ENCODE results near the gene OSTC.
"Not testable (repeated sequence)": the region's sequence is repeated elsewhere in the genome, so short reads cannot be mapped to it uniquely, and the experiment has no call there.

Gene OSTC

GRCh38 chr4:108703370-108703769, 53.0 kb downstream of the OSTC start:
- no peak overlapping the region for H3K27ac ChIP-seq (ENCODE audit: low read depth, low read length)
- H3K4me1 ChIP-seq (ENCODE audit: control insufficient read depth, insufficient read depth, low read length) = no peaks in the 10 kb centered on the region
- H3K27me3 ChIP-seq (ENCODE audit: control insufficient read depth, insufficient read depth, low read length) = no peaks in the 10 kb centered on the region
- no peak overlapping the region for H3K9ac ChIP-seq (ENCODE audit: low read length)
- H3K4me3 ChIP-seq (ENCODE audit: low read length) = no peak overlapping the region
- no peaks in the 10 kb centered on the region for H3K36me3 ChIP-seq (ENCODE audit: control insufficient read depth, insufficient read depth, low read length)

- Histone ChIP-seq H3K36me3 (ENCODE audit: control insufficient read depth, insufficient read depth, low read length) (no peaks in the 10 kb centered on the region), H3K9ac (ENCODE audit: low read length) (no peak overlapping the region), H3K4me1 (ENCODE audit: control insufficient read depth, insufficient read depth, low read length) (no peaks in the 10 kb centered on the region), H3K27ac (ENCODE audit: low read depth, low read length) (no peak overlapping the region), H3K27me3 (ENCODE audit: control insufficient read depth, insufficient read depth, low read length) (no peaks in the 10 kb centered on the region), H3K4me3 (ENCODE audit: low read length) (no peak overlapping the region)
Observed at GRCh38 chr4:108703966-108704365, 53.6 kb downstream of the OSTC start.

GRCh38 chr4:108706289-108706688, 55.9 kb downstream of the OSTC start:
- H3K36me3 ChIP-seq (ENCODE audit: control insufficient read depth, insufficient read depth, low read length) = no peaks in the 10 kb centered on the region
- H3K4me1 ChIP-seq (ENCODE audit: control insufficient read depth, insufficient read depth, low read length) = no peaks in the 10 kb centered on the region
- H3K9ac ChIP-seq (ENCODE audit: low read length) = no peak overlapping the region
- no peak overlapping the region for H3K4me3 ChIP-seq (ENCODE audit: low read length)
- H3K27me3 ChIP-seq (ENCODE audit: control insufficient read depth, insufficient read depth, low read length) = no peaks in the 10 kb centered on the region
- no peak overlapping the region for H3K27ac ChIP-seq (ENCODE audit: low read depth, low read length)

- Histone ChIP-seq H3K27me3 (ENCODE audit: control insufficient read depth, insufficient read depth, low read length) (no peaks in the 10 kb centered on the region), H3K4me1 (ENCODE audit: control insufficient read depth, insufficient read depth, low read length) (no peaks in the 10 kb centered on the region), H3K36me3 (ENCODE audit: control insufficient read depth, insufficient read depth, low read length) (no peaks in the 10 kb centered on the region), H3K27ac (ENCODE audit: low read depth, low read length) (no peak overlapping the region), H3K9ac (ENCODE audit: low read length) (no peak overlapping the region), H3K4me3 (ENCODE audit: low read length) (no peak overlapping the region)
Observed at GRCh38 chr4:108709234-108709633, 58.8 kb downstream of the OSTC start.

DNA sequence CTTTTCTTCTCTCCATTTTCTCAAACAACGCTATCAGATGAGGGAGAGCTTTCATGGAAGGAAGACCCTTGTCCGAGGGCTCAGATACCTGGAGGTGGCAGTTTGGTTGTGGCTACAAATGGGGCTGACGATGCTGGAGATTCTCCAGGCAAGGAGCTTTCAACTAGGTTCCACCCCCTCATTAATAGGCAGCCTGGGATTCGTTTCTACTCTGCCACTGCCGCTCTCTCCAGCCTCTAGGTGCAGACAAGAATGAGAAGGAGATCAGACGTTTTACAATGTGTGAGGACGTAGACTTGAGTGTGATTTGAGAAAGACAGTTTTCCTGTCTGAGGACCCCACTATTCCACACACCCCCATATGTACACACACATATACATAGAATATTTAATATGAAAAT, 59.3 kb downstream of the OSTC start:
- H3K4me3 ChIP-seq (ENCODE audit: low read length) = no peak overlapping the region
- no peaks in the 10 kb centered on the region for H3K27me3 ChIP-seq (ENCODE audit: control insufficient read depth, insufficient read depth, low read length)
- H3K27ac ChIP-seq (ENCODE audit: low read depth, low read length) = no peak overlapping the region
- no peak overlapping the region for H3K9ac ChIP-seq (ENCODE audit: low read length)
- no peaks in the 10 kb centered on the region for H3K4me1 ChIP-seq (ENCODE audit: control insufficient read depth, insufficient read depth, low read length)
- no peaks in the 10 kb centered on the region for H3K36me3 ChIP-seq (ENCODE audit: control insufficient read depth, insufficient read depth, low read length)

DNA sequence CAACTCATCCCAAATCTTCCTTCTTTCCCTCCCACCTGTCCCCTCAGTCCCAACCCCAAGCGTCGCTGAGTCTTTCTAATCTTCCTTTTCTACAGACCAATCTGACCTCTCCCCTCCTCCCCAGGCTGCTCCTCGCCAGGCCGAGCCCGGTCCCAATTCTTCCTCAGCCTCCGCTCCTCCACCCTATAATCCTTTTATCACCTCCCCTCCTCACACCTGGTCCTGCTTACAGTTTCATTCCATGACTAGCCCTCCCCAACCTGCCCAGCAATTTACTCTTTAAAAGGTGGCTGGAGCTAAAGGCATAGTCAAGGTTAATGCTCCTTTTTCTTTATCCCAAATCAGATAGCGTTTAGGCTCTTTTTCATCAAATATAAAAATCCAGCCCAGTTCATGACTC, 60.2 kb downstream of the OSTC start:
- not testable (repeated sequence) for H3K27ac ChIP-seq (ENCODE audit: low read depth, low read length)

GRCh38 chr4:108714880-108715279, 64.5 kb downstream of the OSTC start:
- no peak overlapping the region for H3K4me3 ChIP-seq (ENCODE audit: low read length)
- H3K4me1 ChIP-seq (ENCODE audit: control insufficient read depth, insufficient read depth, low read length) = no peaks in the 10 kb centered on the region
- H3K9ac ChIP-seq (ENCODE audit: low read length) = no peak overlapping the region
- no peaks in the 10 kb centered on the region for H3K36me3 ChIP-seq (ENCODE audit: control insufficient read depth, insufficient read depth, low read length)
- no peak overlapping the region for H3K27ac ChIP-seq (ENCODE audit: low read depth, low read length)
- H3K27me3 ChIP-seq (ENCODE audit: control insufficient read depth, insufficient read depth, low read length) = no peaks in the 10 kb centered on the region

More for the DNA sequence above, 60.2 kb downstream of the OSTC start:
- not testable (repeated sequence) for H3K36me3 ChIP-seq (ENCODE audit: control insufficient read depth, insufficient read depth, low read length); H3K4me1 ChIP-seq (ENCODE audit: control insufficient read depth, insufficient read depth, low read length); H3K4me3 ChIP-seq (ENCODE audit: low read length); H3K9ac ChIP-seq (ENCODE audit: low read length); H3K27me3 ChIP-seq (ENCODE audit: control insufficient read depth, insufficient read depth, low read length)

GRCh38 chr4:108716340-108716739, 65.9 kb downstream of the OSTC start:
- Histone ChIP-seq H3K4me3 (ENCODE audit: low read length) (no peak overlapping the region), H3K36me3 (ENCODE audit: control insufficient read depth, insufficient read depth, low read length) (no peaks in the 10 kb centered on the region), H3K4me1 (ENCODE audit: control insufficient read depth, insufficient read depth, low read length) (no peaks in the 10 kb centered on the region), H3K27me3 (ENCODE audit: control insufficient read depth, insufficient read depth, low read length) (no peaks in the 10 kb centered on the region), H3K9ac (ENCODE audit: low read length) (no peak overlapping the region), H3K27ac (ENCODE audit: low read depth, low read length) (no peak overlapping the region)

- Histone ChIP-seq H3K27me3 (ENCODE audit: control insufficient read depth, insufficient read depth, low read length) (no peaks in the 10 kb centered on the region), H3K9ac (ENCODE audit: low read length) (no peak overlapping the region), H3K27ac (ENCODE audit: low read depth, low read length) (no peak overlapping the region), H3K4me1 (ENCODE audit: control insufficient read depth, insufficient read depth, low read length) (no peaks in the 10 kb centered on the region), H3K4me3 (ENCODE audit: low read length) (no peak overlapping the region), H3K36me3 (ENCODE audit: control insufficient read depth, insufficient read depth, low read length) (no peaks in the 10 kb centered on the region)
Observed at GRCh38 chr4:108717386-108717785, 67.0 kb downstream of the OSTC start.

Data from rectal smooth muscle tissue (tissue), 1 donor.